WTC11 (cell line): ENCODE data around the gene RASSF3.

Experiments used
- ATF2 ChIP-seq: sonication (generic); formaldehyde crosslinking; IDR thresholded peaks from 2 replicates; pipeline ENCODE4 v1.8.1; 2022; ENCODE audit warnings: low read depth, missing genetic modification reagents, borderline replicate concordance
- CREM ChIP-seq: sonication (generic); formaldehyde crosslinking; IDR thresholded peaks from 2 replicates; pipeline ENCODE4 v1.8.1; 2022; ENCODE audit warnings: mild to moderate bottlenecking, missing genetic modification reagents, moderate library complexity
- CTCF ChIP-seq: fragments of 200-600 bp; IDR thresholded peaks from 2 replicates; pipeline ENCODE4 v1.8.0; 2022; ENCODE audit warnings: antibody characterized with exemption
- FOXJ3 ChIP-seq: sonication (generic); formaldehyde crosslinking; IDR thresholded peaks from 2 replicates; pipeline ENCODE4 v1.9.0; 2021; ENCODE audit warnings: missing genetic modification reagents, mild to moderate bottlenecking, borderline replicate concordance
- FOXP4 ChIP-seq: sonication (generic); formaldehyde crosslinking; IDR thresholded peaks from 2 replicates; pipeline ENCODE4 v1.8.0; 2022; ENCODE audit warnings: mild to moderate bottlenecking, missing genetic modification reagents
- IRF2 ChIP-seq: sonication (generic); formaldehyde crosslinking; IDR thresholded peaks from 2 replicates; pipeline ENCODE4 v1.8.0; 2022; ENCODE audit warnings: low read depth, missing genetic modification reagents, borderline replicate concordance
- MLX ChIP-seq: sonication (generic); formaldehyde crosslinking; IDR thresholded peaks from 2 replicates; pipeline ENCODE4 v1.8.1; 2023; ENCODE audit warnings: mild to moderate bottlenecking, missing genetic modification reagents, moderate library complexity
- SP1 ChIP-seq: sonication (generic); formaldehyde crosslinking; conservative IDR thresholded peaks from 2 replicates; pipeline ENCODE4 v1.8.1; 2022; ENCODE audit warnings: missing genetic modification reagents
- ZBTB21 ChIP-seq: sonication (generic); formaldehyde crosslinking; IDR thresholded peaks from 2 replicates; pipeline ENCODE4 v1.8.1; 2023; ENCODE audit warnings: mild to moderate bottlenecking, missing genetic modification reagents, borderline replicate concordance
- ZNF138 ChIP-seq: sonication (generic); formaldehyde crosslinking; conservative IDR thresholded peaks from 2 replicates; pipeline ENCODE4 v1.8.1; 2022; ENCODE audit warnings: mild to moderate bottlenecking, moderate library complexity, missing genetic modification reagents

- TF ChIP-seq CTCF: no peak
- no peak for TF ChIP-seq MLX (CRISPR knock-in tag)
- no peak for TF ChIP-seq ZBTB21 (CRISPR knock-in tag)
- no peak for TF ChIP-seq IRF2 (CRISPR knock-in tag)
- TF ChIP-seq CREM (CRISPR knock-in tag): no peak
- no peak for TF ChIP-seq FOXP4 (CRISPR knock-in tag)
- no peak for TF ChIP-seq SP1 (CRISPR knock-in tag)
- no peak for TF ChIP-seq ATF2 (CRISPR knock-in tag)
- TF ChIP-seq FOXJ3 (CRISPR knock-in tag): no peak
- TF ChIP-seq ZNF138 (CRISPR knock-in tag): no peak
These were observed 26.6 kb downstream of the RASSF3 start for GRCh38 chr12:64636856-64637255.
